Measurements from ENCODE around the gene SMAD6. TPM values are rescaled to one million over a fixed set of nuclear protein-coding genes. Genes with fewer than 3 reads are reported as not detected.

Gene SMAD6
- polyA plus RNA-seq, 1 donor: 25.4 TPM

GRCh38 chr15:66748708-66749035 is 46.6 kb downstream of the SMAD6 start:
- H3K27ac ChIP-seq (ENCODE audit: low read length): no peak overlapping the region

GRCh38 chr15:66749841-66750575 is 48.0 kb downstream of the SMAD6 start:
- peaks cover 37% of the 10 kb centered on the region for H3K36me3 ChIP-seq (ENCODE audit: control insufficient read depth, insufficient read depth, low read length)
- no peaks in the 10 kb centered on the region for H3K27me3 ChIP-seq (ENCODE audit: control insufficient read depth, insufficient read depth, low read length)
- WGBS (ENCODE audit: insufficient coverage, low lambda C conversion rate): no CpG with 5 or more reads among the region's 8 CpGs
- DNase-seq: no peak
- H3K4me3 ChIP-seq (ENCODE audit: low read length): no peak overlapping the region
- H3K27ac ChIP-seq (ENCODE audit: low read length): no peak overlapping the region
- peaks cover 16% of the 10 kb centered on the region for H3K4me1 ChIP-seq (ENCODE audit: control insufficient read depth, insufficient read depth, low read length)
- H3K9me3 ChIP-seq (ENCODE audit: control insufficient read depth, low read depth, low read length): peaks cover 6% of the 10 kb centered on the region

More at GRCh38 chr15:66748708-66749035, 46.6 kb downstream of the SMAD6 start:
- H3K9me3 ChIP-seq (ENCODE audit: control insufficient read depth, low read depth, low read length): no peaks in the 10 kb centered on the region
- H3K36me3 ChIP-seq (ENCODE audit: control insufficient read depth, insufficient read depth, low read length): peaks cover 33% of the 10 kb centered on the region
- H3K27me3 ChIP-seq (ENCODE audit: control insufficient read depth, insufficient read depth, low read length): no peaks in the 10 kb centered on the region
- no peak overlapping the region for H3K4me3 ChIP-seq (ENCODE audit: low read length)
- peaks cover 28% of the 10 kb centered on the region for H3K4me1 ChIP-seq (ENCODE audit: control insufficient read depth, insufficient read depth, low read length)
- DNase-seq: no peak
- no CpG with 5 or more reads among the region's 3 CpGs for WGBS (ENCODE audit: insufficient coverage, low lambda C conversion rate)

GRCh38 chr15:66750609-66751008 is 48.6 kb downstream of the SMAD6 start:
- Histone ChIP-seq H3K27me3 (ENCODE audit: control insufficient read depth, insufficient read depth, low read length) (no peaks in the 10 kb centered on the region), H3K36me3 (ENCODE audit: control insufficient read depth, insufficient read depth, low read length) (peaks cover 43% of the 10 kb centered on the region), H3K4me1 (ENCODE audit: control insufficient read depth, insufficient read depth, low read length) (peaks cover 10% of the 10 kb centered on the region), H3K4me3 (ENCODE audit: low read length) (no peak overlapping the region), H3K27ac (ENCODE audit: low read length) (no peak overlapping the region), H3K9me3 (ENCODE audit: control insufficient read depth, low read depth, low read length) (peaks cover 8% of the 10 kb centered on the region)
- no peak for DNase-seq
- no CpG with 5 or more reads among the region's 9 CpGs for WGBS (ENCODE audit: insufficient coverage, low lambda C conversion rate)

GRCh38 chr15:66751579-66751978 is 49.5 kb downstream of the SMAD6 start:
- H3K36me3 ChIP-seq (ENCODE audit: control insufficient read depth, insufficient read depth, low read length): peaks cover 44% of the 10 kb centered on the region
- H3K9me3 ChIP-seq (ENCODE audit: control insufficient read depth, low read depth, low read length): peaks cover 8% of the 10 kb centered on the region
- H3K4me3 ChIP-seq (ENCODE audit: low read length): no peak overlapping the region
- H3K27ac ChIP-seq (ENCODE audit: low read length): no peak overlapping the region
- H3K27me3 ChIP-seq (ENCODE audit: control insufficient read depth, insufficient read depth, low read length): no peaks in the 10 kb centered on the region
- H3K4me1 ChIP-seq (ENCODE audit: control insufficient read depth, insufficient read depth, low read length): peaks cover 7% of the 10 kb centered on the region
- DNase-seq: no peak
- no CpG with 5 or more reads among the region's 7 CpGs for WGBS (ENCODE audit: insufficient coverage, low lambda C conversion rate)

- WGBS (ENCODE audit: insufficient coverage, low lambda C conversion rate): 60% methylated on average over 1 of the region's 2 CpGs
- peaks cover 5% of the 10 kb centered on the region for H3K4me1 ChIP-seq (ENCODE audit: control insufficient read depth, insufficient read depth, low read length)
- H3K27ac ChIP-seq (ENCODE audit: low read length): no peak overlapping the region
Measured at GRCh38 chr15:66752078-66752477, 50.0 kb downstream of the SMAD6 start.

GRCh38 chr15:66753687-66754377 is 51.8 kb downstream of the SMAD6 start:
- no peak overlapping the region for H3K27ac ChIP-seq (ENCODE audit: low read length)
- no peaks in the 10 kb centered on the region for H3K4me1 ChIP-seq (ENCODE audit: control insufficient read depth, insufficient read depth, low read length)
- H3K36me3 ChIP-seq (ENCODE audit: control insufficient read depth, insufficient read depth, low read length): peaks cover 51% of the 10 kb centered on the region
- no peak for DNase-seq
- no peak overlapping the region for H3K4me3 ChIP-seq (ENCODE audit: low read length)
- WGBS (ENCODE audit: insufficient coverage, low lambda C conversion rate): no CpG with 5 or more reads among the region's 7 CpGs
- H3K9me3 ChIP-seq (ENCODE audit: control insufficient read depth, low read depth, low read length): peaks cover 13% of the 10 kb centered on the region
- no peaks in the 10 kb centered on the region for H3K27me3 ChIP-seq (ENCODE audit: control insufficient read depth, insufficient read depth, low read length)

More at GRCh38 chr15:66752078-66752477, 50.0 kb downstream of the SMAD6 start:
- peaks cover 8% of the 10 kb centered on the region for H3K9me3 ChIP-seq (ENCODE audit: control insufficient read depth, low read depth, low read length)
- DNase-seq: no peak
- no peaks in the 10 kb centered on the region for H3K27me3 ChIP-seq (ENCODE audit: control insufficient read depth, insufficient read depth, low read length)
- H3K4me3 ChIP-seq (ENCODE audit: low read length): no peak overlapping the region
- peaks cover 48% of the 10 kb centered on the region for H3K36me3 ChIP-seq (ENCODE audit: control insufficient read depth, insufficient read depth, low read length)

- Histone ChIP-seq H3K27ac (ENCODE audit: low read length) (no peak overlapping the region), H3K4me3 (ENCODE audit: low read length) (no peak overlapping the region), H3K9me3 (ENCODE audit: control insufficient read depth, low read depth, low read length) (peaks cover 13% of the 10 kb centered on the region), H3K36me3 (ENCODE audit: control insufficient read depth, insufficient read depth, low read length) (peaks cover 51% of the 10 kb centered on the region), H3K4me1 (ENCODE audit: control insufficient read depth, insufficient read depth, low read length) (peaks cover 3% of the 10 kb centered on the region), H3K27me3 (ENCODE audit: control insufficient read depth, insufficient read depth, low read length) (no peaks in the 10 kb centered on the region)
- no CpG with 5 or more reads among the region's 1 CpG for WGBS (ENCODE audit: insufficient coverage, low lambda C conversion rate)
- no peak for DNase-seq
Measured at GRCh38 chr15:66754789-66755188, 52.8 kb downstream of the SMAD6 start.

GRCh38 chr15:66755298-66756068 is 53.4 kb downstream of the SMAD6 start:
- no peak overlapping the region for H3K4me3 ChIP-seq (ENCODE audit: low read length)
- no peak for DNase-seq
- no peak overlapping the region for H3K27ac ChIP-seq (ENCODE audit: low read length)
- H3K9me3 ChIP-seq (ENCODE audit: control insufficient read depth, low read depth, low read length): peaks cover 13% of the 10 kb centered on the region
- no CpG with 5 or more reads among the region's 7 CpGs for WGBS (ENCODE audit: insufficient coverage, low lambda C conversion rate)
- no peaks in the 10 kb centered on the region for H3K27me3 ChIP-seq (ENCODE audit: control insufficient read depth, insufficient read depth, low read length)
- H3K36me3 ChIP-seq (ENCODE audit: control insufficient read depth, insufficient read depth, low read length): peaks cover 53% of the 10 kb centered on the region
- peaks cover 8% of the 10 kb centered on the region for H3K4me1 ChIP-seq (ENCODE audit: control insufficient read depth, insufficient read depth, low read length)

- Histone ChIP-seq H3K36me3 (ENCODE audit: control insufficient read depth, insufficient read depth, low read length) (peaks cover 50% of the 10 kb centered on the region), H3K4me1 (ENCODE audit: control insufficient read depth, insufficient read depth, low read length) (peaks cover 17% of the 10 kb centered on the region), H3K4me3 (ENCODE audit: low read length) (no peak overlapping the region), H3K27ac (ENCODE audit: low read length) (no peak overlapping the region), H3K27me3 (ENCODE audit: control insufficient read depth, insufficient read depth, low read length) (no peaks in the 10 kb centered on the region), H3K9me3 (ENCODE audit: control insufficient read depth, low read depth, low read length) (peaks cover 13% of the 10 kb centered on the region)
- DNase-seq: no peak
- 85% methylated on average over 4 of the region's 6 CpGs for WGBS (ENCODE audit: insufficient coverage, low lambda C conversion rate)
Measured at GRCh38 chr15:66756295-66756694, 54.3 kb downstream of the SMAD6 start.

GRCh38 chr15:66757030-66757429 is 55.0 kb downstream of the SMAD6 start:
- H3K27me3 ChIP-seq (ENCODE audit: control insufficient read depth, insufficient read depth, low read length): no peaks in the 10 kb centered on the region
- peaks cover 24% of the 10 kb centered on the region for H3K4me1 ChIP-seq (ENCODE audit: control insufficient read depth, insufficient read depth, low read length)
- H3K27ac ChIP-seq (ENCODE audit: low read length): no peak overlapping the region
- no peak for DNase-seq
- no peak overlapping the region for H3K4me3 ChIP-seq (ENCODE audit: low read length)
- peaks cover 45% of the 10 kb centered on the region for H3K36me3 ChIP-seq (ENCODE audit: control insufficient read depth, insufficient read depth, low read length)
- H3K9me3 ChIP-seq (ENCODE audit: control insufficient read depth, low read depth, low read length): peaks cover 13% of the 10 kb centered on the region
- no CpG with 5 or more reads among the region's 12 CpGs for WGBS (ENCODE audit: insufficient coverage, low lambda C conversion rate)

All from large intestine (tissue), 3 donors.